Measurements from ENCODE around the gene THSD4.

GRCh38 chr15:71242292-71242691 lies 127.0 kb downstream of the THSD4 start:
- no peak for TF ChIP-seq POLR2AphosphoS5 (IDR thresholded peaks at IDR 0.05; ENCODE audit: borderline replicate concordance, low read depth, low read length)
- TF ChIP-seq EZH2 (IDR thresholded peaks at IDR 0.05): no peak
- no peak for TF ChIP-seq FOXP2 (optimal IDR thresholded peaks at IDR 0.05; ENCODE audit: control extremely low read depth, extremely low read length, insufficient read depth)

All from SK-N-MC (cell line).